Gastrocnemius medialis (tissue), 4 donors: ENCODE results near the gene CPA4. TPM values are rescaled to one million over a fixed set of nuclear protein-coding genes. Genes with fewer than 3 reads are reported as not detected.

Experiments used
- ATAC-seq, 2 donors: fragments of 150-250 bp; one replicate each; pipeline ENCODE4 v1.9.1; 2016
- DNase-seq, 2 donors: peaks; one replicate each; pipeline ENCODE4 v3.0.0-alpha.2; 2019
- H3K27ac ChIP-seq, 4 donors: fragments of 200-600 bp; sonication (generic); 1 replicate in 1 of 4; 2 replicates in 3 of 4; pipeline ENCODE4 v1.5.1; 2016 to 2018; ENCODE audit warnings: mild to moderate bottlenecking in 2 of 4, moderate library complexity in 1 of 4
- H3K27me3 ChIP-seq, 3 donors: fragments of 200-600 bp; sonication (generic) in 2 of 3; 1 replicate in 1 of 3; 2 replicates in 2 of 3; pipeline versions ENCODE4 v1.5.1 to v1.6.0; 2016 to 2019; ENCODE audit warnings: mild to moderate bottlenecking in 1 of 3, moderate library complexity in 1 of 3
- H3K36me3 ChIP-seq, 2 donors: fragments of 200-600 bp; sonication (generic) in 1 of 2; one replicate each; pipeline ENCODE4 v1.5.1; 2017 to 2018
- H3K4me1 ChIP-seq, 2 donors: fragments of 200-600 bp; sonication (generic) in 1 of 2; one replicate each; pipeline ENCODE4 v1.5.1; 2016 to 2017; ENCODE audit warnings: mild to moderate bottlenecking in 2 of 2
- H3K4me3 ChIP-seq, 4 donors: fragments of 200-600 bp; sonication (generic) in 3 of 4; 1 replicate in 1 of 4; 2 replicates in 3 of 4; pipeline ENCODE4 v1.5.1; 2016 to 2019; ENCODE audit warnings: mild to moderate bottlenecking in 2 of 4
- H3K9me3 ChIP-seq, 3 donors: fragments of 200-600 bp; sonication (generic) in 2 of 3; 1 replicate in 1 of 3; 2 replicates in 2 of 3; pipeline ENCODE4 v1.5.1; 2016 to 2019
- CTCF ChIP-seq, 5 experiments: fragments of 450-650 bp in 3 of 5; fragments of 200-600 bp in 2 of 5; sonication (generic) in 2 of 5; IDR thresholded peaks in 4 of 5; conservative IDR thresholded peaks in 1 of 5; 1 replicate in 4 of 5; 2 replicates in 1 of 5; pipeline ENCODE4 v1.5.1; 2016 to 2019; ENCODE audit warnings: antibody characterized with exemption in 5 of 5, mild to moderate bottlenecking in 3 of 5, moderate library complexity in 3 of 5
- POLR2A ChIP-seq, 2 donors: fragments of 450-650 bp; IDR thresholded peaks; one replicate each; pipeline ENCODE4 v1.6.1; 2017; ENCODE audit warnings: antibody characterized with exemption in 2 of 2, mild to moderate bottlenecking in 2 of 2, moderate library complexity in 2 of 2
- in situ Hi-C, 4 donors: fragments of 200-750 bp; cut with MboI; loops; one replicate each; pipeline versions ENCODE4 v1.15.0 to v1.8.0; 2017; ENCODE audit warnings: low sequenced_read_pairs in 4 of 4
- intact Hi-C: fragments of 100-400 bp; cut with DNase I; formaldehyde crosslinking; loops from one replicate; pipeline ENCODE4 v1.15.1; 2023; ENCODE audit warnings: low total_unique reads
- total RNA-seq, 4 donors: library from RNA; depleted of rRNA; stranded (reverse); fragments of >200 nt; gene quantifications; one replicate each; pipeline versions ENCODE4 v1.1.0 to v1.2.3, GENCODE V29; 2016

Gene CPA4
- total RNA-seq, 4 donors from 2014 or later: not detected

- intact Hi-C loops (loop anchor here (5.0 kb wide), 1 partner anchor 74 kb away; no protein-coding TSS in a partner anchor), in situ Hi-C loops (no loop called here)
- no peaks in the 10 kb centered on the region for H3K9me3 ChIP-seq
- H3K4me3 ChIP-seq: no peak overlapping the region
- H3K27me3 ChIP-seq: peaks cover 0 to 10% (median 0%) of the 10 kb centered on the region in 3 donors
- ATAC-seq (no peak), DNase-seq (no peak)
- peak overlapping the region; percentile 43 to 72 (median 64) for H3K27ac ChIP-seq
- TF ChIP-seq POLR2A (IDR thresholded peaks at IDR 0.05) (no peak), CTCF (IDR thresholded peaks at IDR 0.05 in 4 of 5, conservative IDR thresholded peaks at IDR 0.05 in 1 of 5) (no peak)
- no peaks in the 10 kb centered on the region for H3K36me3 ChIP-seq
- H3K4me1 ChIP-seq: peaks cover 9 to 15% of the 10 kb centered on the region in 2 donors
Measured at GRCh38 chr7:130351791-130352090, 58.8 kb downstream of the CPA4 start.

- no peak overlapping the region for H3K4me3 ChIP-seq
- H3K4me1 ChIP-seq: peaks cover 16 to 22% of the 10 kb centered on the region in 2 donors
- H3K27me3 ChIP-seq: peaks cover 0 to 10% (median 0%) of the 10 kb centered on the region in 3 donors
- intact Hi-C loops: loop anchor here (5.0 kb wide), 1 partner anchor 75 kb away; no protein-coding TSS in a partner anchor
- DNase-seq (no peak), ATAC-seq (no peak)
- in situ Hi-C loops: no loop called here
- H3K36me3 ChIP-seq: no peaks in the 10 kb centered on the region
- no peak for TF ChIP-seq CTCF (IDR thresholded peaks at IDR 0.05 in 4 of 5, conservative IDR thresholded peaks at IDR 0.05 in 1 of 5)
- TF ChIP-seq POLR2A (IDR thresholded peaks at IDR 0.05): no peak
- no peaks in the 10 kb centered on the region for H3K9me3 ChIP-seq
- H3K27ac ChIP-seq: peak overlapping the region; percentile 43 to 72 (median 64)
Measured at GRCh38 chr7:130352194-130353074, 59.5 kb downstream of the CPA4 start.

- H3K4me1 ChIP-seq: peaks cover 17 to 25% of the 10 kb centered on the region in 2 donors
- in situ Hi-C loops (no loop called here), intact Hi-C loops (loop anchor here (5.0 kb wide), 1 partner anchor 76 kb away; no protein-coding TSS in a partner anchor)
- no peak overlapping the region for H3K4me3 ChIP-seq
- DNase-seq (no peak), ATAC-seq (no peak)
- no peaks in the 10 kb centered on the region for H3K36me3 ChIP-seq
- H3K9me3 ChIP-seq: no peaks in the 10 kb centered on the region
- peaks cover 0 to 10% (median 0%) of the 10 kb centered on the region in 3 donors for H3K27me3 ChIP-seq
- TF ChIP-seq CTCF (IDR thresholded peaks at IDR 0.05 in 4 of 5, conservative IDR thresholded peaks at IDR 0.05 in 1 of 5) (no peak), POLR2A (IDR thresholded peaks at IDR 0.05) (no peak)
- peak overlapping the region; percentile 36 to 72 (median 48) for H3K27ac ChIP-seq
Measured at GRCh38 chr7:130353196-130353595, 60.2 kb downstream of the CPA4 start.

- peak in 1 of 2 donors; percentile 63 for DNase-seq
- intact Hi-C loops: no loop called here
Measured at GRCh38 chr7:130356121-130356875, 63.3 kb downstream of the CPA4 start.

More at GRCh38 chr7:130356121-130356875, 63.3 kb downstream of the CPA4 start:
- no peaks in the 10 kb centered on the region for H3K36me3 ChIP-seq
- H3K4me3 ChIP-seq: no peak overlapping the region
- peak overlapping the region; percentile 63 to 80 (median 72) for H3K27ac ChIP-seq
- in situ Hi-C loops: no loop called here
- peaks cover 0 to 5% (median 0%) of the 10 kb centered on the region in 3 donors for H3K27me3 ChIP-seq
- TF ChIP-seq CTCF (IDR thresholded peaks at IDR 0.05 in 4 of 5, conservative IDR thresholded peaks at IDR 0.05 in 1 of 5) (no peak), POLR2A (IDR thresholded peaks at IDR 0.05) (no peak)
- peak; percentile 50 to 71 for ATAC-seq
- peaks cover 15 to 25% of the 10 kb centered on the region in 2 donors for H3K4me1 ChIP-seq
- peaks cover 0 to 3% (median 0%) of the 10 kb centered on the region in 3 donors for H3K9me3 ChIP-seq
